ENCODE data around the gene SETD3.
A peak's percentile ranks its signal among the peaks of the same experiment; 100 is the strongest.

SETD3 gene

GRCh38 chr14:99497341-99497740 lies 16.7 kb upstream of the SETD3 start:
- no peak for DNase-seq

DNA sequence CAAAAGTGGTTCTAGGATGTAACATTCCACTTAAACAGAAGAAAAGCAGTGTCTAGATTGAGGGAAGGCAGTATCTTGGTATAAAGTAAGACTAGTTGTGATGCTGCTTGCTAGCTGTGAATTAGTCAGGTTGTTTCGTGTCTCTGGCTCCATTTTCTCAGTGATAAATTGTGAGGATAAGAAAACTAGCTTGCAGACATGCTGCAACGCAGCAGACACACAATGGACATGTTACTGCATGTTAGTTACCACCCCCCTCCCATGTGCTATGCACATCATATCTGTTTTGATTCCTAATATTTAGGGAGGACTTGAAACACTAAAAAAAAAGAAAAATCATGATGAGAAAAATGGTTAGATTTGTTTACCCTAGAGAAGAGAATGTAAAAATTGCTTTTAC lies 3.4 kb upstream of the SETD3 start:
- DNase-seq: no peak

DNA sequence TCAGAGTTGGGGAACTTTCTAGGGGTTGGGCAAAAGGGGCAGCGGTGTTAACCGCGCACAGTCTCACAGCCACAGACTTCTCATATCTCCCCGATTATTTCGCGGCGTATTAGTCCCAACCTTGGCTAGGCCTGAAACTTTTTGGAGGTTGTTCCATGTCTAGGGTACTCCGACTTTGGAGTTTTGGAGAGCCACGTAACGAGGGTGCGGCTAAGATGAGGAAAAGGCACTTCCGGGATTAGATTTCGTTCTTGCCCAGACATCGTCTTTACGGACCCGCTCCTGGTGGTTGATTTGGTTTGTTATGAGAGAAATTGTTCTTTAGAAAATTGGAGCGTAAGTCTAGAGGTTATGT lies 1.1 kb upstream of the SETD3 start:
- DNase-seq: no peak

GRCh38 chr14:99480917-99481744 lies 472 bp upstream of the SETD3 start, which contains the start of gene CCNK:
TSS of gene CCNK (plus strand) at chr14:99481409. CDS start at chr14:99492678, 11,269 bp downstream.
- DNase-seq: peak; percentile 100

GRCh38 chr14:99479160-99479905 lies 1.3 kb downstream of the SETD3 start:
- DNase-seq: no peak

DNA sequence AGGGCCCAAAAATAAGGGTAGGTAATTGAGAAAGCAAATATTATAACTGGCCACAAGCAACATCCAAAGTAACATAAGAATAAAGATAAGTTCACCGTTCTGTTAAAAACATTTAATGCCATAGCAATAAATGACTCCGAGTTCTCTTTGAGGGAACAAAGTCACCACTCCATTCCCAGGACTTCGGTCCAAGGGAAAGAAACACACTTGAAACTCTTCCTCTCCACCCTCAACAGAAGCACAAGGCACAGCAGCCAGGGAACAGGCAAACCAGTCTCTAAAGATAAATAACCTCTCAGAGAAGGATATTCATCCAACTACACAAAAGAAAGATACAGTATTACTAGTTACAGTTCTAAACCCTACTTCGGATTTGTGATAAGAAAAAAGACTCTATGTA lies 2.5 kb downstream of the SETD3 start:
- no peak for DNase-seq

GRCh38 chr14:99476864-99477263 lies 3.8 kb downstream of the SETD3 start:
- DNase-seq: no peak

- no peak for DNase-seq
These were observed 5.0 kb downstream of the SETD3 start for GRCh38 chr14:99475660-99476059.

DNA sequence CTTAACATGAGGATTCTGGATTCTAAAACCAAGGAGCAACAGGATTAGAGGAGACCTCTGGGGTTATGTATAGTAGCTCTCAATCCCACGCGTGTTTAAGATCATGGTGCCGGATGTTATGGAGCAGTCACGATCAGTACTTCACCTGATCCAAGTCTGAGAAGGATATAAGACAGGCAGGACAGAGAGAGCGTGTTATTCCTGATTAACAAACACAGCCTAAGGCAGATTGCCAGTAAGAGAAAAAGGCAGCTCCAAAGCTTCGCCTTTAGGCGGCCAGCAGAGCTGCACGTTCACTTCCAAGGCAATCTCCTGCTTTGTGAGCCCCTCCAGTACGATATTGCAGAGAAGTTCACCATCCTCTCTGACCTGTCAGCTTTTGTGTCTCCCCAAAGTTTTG lies 5.5 kb downstream of the SETD3 start:
- no peak for DNase-seq

- DNase-seq: no peak
These were observed 7.2 kb downstream of the SETD3 start for GRCh38 chr14:99473458-99473857.

- DNase-seq: no peak
These were observed 7.7 kb downstream of the SETD3 start for GRCh38 chr14:99472937-99473336.

DNA sequence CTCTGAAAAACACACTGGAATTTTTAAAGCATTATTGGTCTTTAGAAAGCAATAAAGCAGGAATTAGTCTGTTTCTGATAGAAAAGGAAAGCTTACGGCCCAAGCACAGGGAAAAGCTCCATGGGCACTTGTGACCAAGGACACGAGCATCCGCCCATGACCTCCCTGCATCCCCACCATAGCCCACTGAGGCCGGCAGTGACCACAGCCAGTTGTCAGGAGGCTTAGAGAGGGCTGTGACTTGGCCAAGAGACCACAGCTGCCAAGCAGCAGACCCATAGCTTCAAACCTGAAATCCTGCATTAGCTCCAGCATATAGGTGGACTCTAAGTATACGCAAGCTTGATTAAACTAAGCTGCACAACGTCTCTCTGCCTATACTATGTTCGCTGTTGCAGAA lies 8.9 kb downstream of the SETD3 start:
- DNase-seq: no peak

- DNase-seq: peak in 1 of 2 experiments; percentile 38
These were observed 11.6 kb downstream of the SETD3 start for GRCh38 chr14:99468836-99469592.

DNA sequence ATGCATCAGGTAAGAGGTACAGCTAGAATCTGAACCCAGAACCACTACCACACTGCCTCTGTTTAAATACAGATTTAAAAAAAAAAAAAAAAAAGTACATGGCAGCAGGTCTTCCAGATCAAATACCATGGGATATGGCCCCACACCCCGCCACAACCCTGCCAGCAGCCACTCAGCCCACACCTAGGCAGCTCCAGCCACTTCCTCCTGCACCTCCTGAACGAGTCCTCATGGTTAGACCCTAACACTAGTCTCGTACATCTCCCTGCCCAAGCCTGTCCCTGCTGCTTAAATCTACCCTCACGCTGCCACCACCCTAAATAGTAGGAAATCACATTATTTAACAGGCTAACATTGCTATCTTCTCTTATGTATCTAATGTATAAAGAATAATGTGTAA lies 12.6 kb downstream of the SETD3 start:
- no peak for DNase-seq

DNA sequence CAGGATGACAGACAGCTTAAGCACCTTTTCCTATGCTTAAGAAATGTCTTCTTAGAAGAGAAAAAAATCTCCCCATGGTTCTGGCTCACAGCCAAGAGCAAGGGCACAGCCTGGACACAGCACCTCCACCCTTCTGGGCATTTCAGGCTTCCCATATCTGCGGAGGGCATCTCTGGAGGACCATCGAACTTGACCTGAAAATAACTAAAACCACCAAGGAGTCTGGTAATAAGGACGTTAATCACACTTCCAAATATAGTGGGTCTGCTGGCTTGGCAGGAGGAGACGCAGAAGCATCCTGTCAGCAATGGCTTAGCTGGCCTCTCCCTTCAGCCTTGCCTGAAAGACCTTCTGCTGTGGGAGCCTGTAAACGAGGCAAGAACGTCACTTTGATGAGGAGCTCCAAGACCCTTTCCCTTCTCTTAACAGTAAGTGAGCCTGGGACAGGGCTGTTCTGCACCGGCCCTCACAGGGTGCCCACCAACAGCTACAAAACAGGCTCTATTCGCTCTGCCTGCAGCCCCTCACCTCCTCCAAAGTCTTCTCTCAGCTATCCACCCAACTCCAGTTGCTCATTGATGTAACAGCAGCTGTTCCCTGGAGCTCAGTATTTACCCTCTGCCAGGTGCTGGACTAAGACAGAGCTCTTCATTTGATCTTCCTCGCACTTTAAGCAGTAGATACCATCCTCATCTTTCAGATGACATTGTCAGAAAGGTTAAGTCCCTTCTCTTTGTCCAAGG lies 13.2 kb downstream of the SETD3 start:
- no peak for DNase-seq

- no peak for DNase-seq
These were observed 13.9 kb downstream of the SETD3 start for GRCh38 chr14:99466758-99467157.

- no peak for DNase-seq
These were observed 15.4 kb downstream of the SETD3 start for GRCh38 chr14:99465288-99465687.

DNA sequence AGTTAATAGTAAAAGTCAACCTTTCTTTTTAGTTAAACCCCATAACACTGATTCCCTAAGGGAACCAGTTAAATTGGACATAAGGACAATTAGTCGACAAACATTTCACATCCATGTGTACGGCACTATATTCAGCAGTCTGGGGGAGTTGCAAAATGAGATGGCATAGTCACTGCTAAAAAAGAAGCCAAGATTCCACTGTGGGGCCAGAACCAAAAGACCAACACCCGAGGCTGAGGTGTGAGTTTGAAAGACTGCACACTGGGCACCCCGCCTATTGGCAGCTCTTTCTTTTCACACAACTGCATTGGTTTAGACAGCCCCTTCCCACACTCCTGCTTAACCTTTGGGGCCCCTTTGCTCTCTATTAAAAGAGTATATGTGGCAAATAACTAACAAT lies 16.7 kb downstream of the SETD3 start:
- DNase-seq: no peak

DNA sequence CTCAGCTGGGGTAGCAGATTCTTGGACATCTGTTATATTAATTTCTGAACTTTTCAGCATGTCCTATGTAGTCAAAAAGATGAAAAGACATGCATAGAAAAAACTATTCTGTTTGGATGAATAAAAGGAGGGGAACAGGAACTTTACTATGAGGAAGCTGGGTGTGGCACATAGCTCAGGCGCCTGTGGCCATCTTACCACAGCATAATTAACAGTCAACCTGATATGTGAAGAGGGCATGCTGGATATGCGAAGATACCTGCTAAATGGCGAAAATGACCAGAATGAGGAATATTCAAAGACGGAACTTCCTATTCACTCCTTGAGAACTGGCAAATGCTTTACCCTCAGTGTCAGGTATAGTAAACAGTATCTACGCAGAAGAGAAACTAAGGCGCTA lies 18.4 kb downstream of the SETD3 start:
- no peak for DNase-seq

DNA sequence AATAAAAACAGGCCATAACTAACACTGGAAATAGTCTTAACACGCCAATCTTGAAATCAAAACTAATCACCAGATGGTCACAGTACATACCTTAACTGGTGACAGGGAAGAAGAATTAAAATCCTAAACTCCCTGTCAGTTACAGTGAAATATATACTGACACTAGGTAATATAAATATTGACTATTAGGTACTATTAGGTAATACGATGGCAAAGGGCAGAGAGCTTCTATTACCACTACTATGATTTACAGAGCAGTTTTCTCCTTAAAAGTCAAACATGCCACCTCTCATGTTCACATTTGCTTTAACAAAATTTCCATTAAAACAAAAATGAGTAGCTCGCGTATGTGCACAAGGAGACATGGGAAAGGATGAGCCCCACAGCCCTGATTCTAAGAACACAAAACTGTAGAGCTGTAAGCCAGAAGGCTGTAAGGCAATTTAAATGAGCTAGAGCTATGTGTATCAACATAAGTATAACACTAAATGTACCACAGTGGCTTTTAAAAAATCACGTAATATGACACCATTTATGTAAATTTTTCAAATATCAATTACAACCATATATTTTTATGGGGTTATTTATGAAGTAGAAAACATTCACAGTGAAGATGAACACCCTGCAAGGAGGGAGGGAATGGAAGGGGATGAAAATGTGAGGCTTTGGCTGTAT lies 19.1 kb downstream of the SETD3 start:
- DNase-seq: no peak

- no peak for DNase-seq
These were observed 19.9 kb downstream of the SETD3 start for GRCh38 chr14:99460793-99461192.

DNA sequence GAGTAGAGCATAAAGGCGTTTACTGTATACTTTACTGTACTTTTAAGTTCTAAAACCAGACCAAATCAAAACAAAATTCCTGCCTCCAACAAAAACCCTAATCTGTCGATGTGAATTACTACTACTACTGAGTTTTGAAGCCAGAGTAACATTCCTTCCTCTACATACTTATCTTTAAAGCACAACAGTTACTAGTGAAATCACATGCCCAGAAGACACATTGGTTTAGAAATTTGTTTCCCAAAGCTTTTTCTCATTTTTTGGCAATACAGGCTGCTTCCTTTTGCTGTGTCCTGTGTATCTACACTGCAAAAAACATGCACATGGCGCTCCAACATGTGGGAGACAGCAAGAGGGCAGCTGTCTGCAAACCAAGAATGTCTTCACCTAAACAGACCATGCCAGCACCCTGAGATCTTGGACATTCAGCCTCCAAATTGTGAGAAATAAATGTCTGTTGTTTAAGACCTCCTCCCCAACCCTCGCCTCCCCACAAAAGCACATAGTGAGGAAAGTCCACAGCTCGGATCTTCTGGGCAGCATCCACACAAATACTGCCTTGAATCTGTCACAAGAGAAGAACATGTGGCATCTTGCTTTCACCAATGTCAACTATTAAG lies 21.1 kb downstream of the SETD3 start:
- DNase-seq: no peak

Data from NCI-H2081 (cell line).